ENCODE measurements around the gene BPIFB4.
"Not testable (repeated sequence)": the region's sequence is repeated elsewhere in the genome, so short reads cannot be mapped to it uniquely, and the experiment has no call there.

Gene BPIFB4

GRCh38 chr20:33086052-33086722 is 6.7 kb downstream of the BPIFB4 start:
- DNase-seq (ENCODE audit: low spot score), result no peak

- DNase-seq (ENCODE audit: low spot score), result no peak
Measured at GRCh38 chr20:33091147-33091546, 11.7 kb downstream of the BPIFB4 start.

- DNase-seq (ENCODE audit: low spot score), result no peak
Measured at GRCh38 chr20:33091693-33092092, 12.2 kb downstream of the BPIFB4 start.

GRCh38 chr20:33092361-33092760 is 12.9 kb downstream of the BPIFB4 start:
- no peak for DNase-seq (ENCODE audit: low spot score)

GRCh38 chr20:33093074-33093473 is 13.6 kb downstream of the BPIFB4 start:
- DNase-seq (ENCODE audit: low spot score), result no peak

- no peak for DNase-seq (ENCODE audit: low spot score)
Measured at GRCh38 chr20:33093582-33093981, 14.1 kb downstream of the BPIFB4 start.

- no peak for DNase-seq (ENCODE audit: low spot score)
Measured at GRCh38 chr20:33095249-33095648, 15.8 kb downstream of the BPIFB4 start.

GRCh38 chr20:33095902-33096584 is 16.6 kb downstream of the BPIFB4 start:
- peak; percentile 76 for DNase-seq (ENCODE audit: low spot score)

DNA sequence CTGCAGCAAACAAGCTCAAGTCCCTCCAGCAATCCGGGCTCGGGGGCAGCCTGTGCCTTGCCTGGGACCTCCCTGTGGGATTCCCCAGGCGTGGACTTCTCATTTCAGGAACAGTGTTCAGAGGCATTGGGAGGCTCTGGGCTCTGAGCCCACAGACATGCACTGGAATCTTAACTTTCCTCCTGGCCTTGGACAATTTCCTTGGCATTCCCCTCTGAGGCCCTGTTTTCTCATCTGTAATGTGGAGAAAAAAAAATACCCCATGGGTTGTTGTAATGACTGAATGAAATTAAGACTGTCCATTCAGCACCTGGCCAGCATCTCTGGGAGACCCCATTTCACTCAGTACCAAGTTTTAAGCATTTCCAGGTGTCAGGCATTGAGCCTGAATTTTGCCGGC is 17.6 kb downstream of the BPIFB4 start:
- peak; percentile 9 for DNase-seq (ENCODE audit: low spot score)

DNA sequence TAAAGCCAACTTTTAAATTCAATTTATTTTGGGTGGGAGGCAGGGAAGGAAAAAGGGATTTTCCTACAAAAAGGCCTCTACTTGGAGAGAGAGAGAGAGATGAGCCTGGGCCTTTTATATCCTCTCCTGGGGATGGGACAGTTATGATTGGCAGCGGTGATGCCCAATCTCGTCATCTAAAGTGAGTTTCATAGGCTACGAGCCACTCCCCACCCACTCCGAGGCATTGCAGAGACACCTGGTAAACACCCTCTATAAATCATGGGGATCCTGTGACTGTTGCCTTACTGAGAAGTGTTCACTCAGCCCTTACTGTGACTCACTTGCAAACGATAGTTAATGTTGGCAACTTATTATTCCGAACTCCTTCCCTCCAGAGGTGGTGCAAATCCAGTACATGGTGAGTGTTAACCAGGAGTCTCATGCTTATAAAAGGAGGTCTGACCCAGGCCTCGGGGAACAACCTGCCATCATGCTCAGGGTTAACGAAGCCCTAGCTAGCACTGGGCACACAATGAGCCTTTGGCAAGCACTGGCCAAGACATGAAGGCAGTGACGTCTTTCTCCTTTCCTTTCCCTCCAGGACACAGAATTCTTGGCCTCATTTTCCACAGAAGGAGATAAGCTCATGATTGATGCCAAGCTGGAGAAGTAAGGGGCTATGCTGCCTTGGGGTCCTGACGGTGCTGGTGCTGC is 20.5 kb downstream of the BPIFB4 start:
- no peak for DNase-seq (ENCODE audit: low spot score)

DNA sequence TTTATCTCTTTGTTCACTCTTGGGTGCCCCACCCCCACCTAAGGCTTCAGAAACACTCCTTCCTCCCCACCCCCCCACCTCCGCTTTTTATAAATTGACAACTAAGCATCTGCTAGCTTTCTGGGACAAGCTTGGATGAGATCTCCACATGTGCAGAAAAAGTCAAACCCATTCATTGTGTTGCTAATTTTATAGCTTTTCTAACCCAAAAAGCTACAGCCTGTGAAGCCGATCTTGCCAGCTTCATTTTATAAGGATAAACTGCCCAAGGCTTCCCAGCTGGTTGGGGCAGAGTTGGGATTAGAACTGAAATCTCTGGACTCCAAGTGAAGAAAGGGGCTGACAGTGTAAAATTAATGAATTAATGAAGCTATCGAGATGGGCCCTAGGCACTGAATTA is 24.1 kb downstream of the BPIFB4 start:
- no peak for DNase-seq (ENCODE audit: low spot score)

DNA sequence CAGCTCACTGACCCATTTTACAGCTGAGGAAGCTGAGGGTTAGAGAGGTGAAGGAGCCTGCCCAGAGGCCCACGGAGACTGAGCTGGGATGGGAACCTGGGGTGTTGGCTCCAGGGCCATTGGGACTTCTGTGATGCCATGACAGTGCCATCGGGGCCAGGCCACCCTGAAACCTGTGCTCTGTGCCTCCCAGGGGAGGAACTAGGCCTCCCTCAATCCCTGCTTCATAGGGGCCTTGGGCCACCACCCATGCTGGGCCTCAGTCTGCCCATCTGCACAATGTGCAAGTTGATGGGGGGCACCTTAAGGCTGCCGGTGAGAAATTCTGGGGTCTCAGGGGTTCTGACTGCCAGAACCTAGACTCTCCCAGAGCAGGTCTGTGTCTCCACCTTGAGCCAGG is 24.9 kb downstream of the BPIFB4 start:
- DNase-seq (ENCODE audit: low spot score), result no peak

- no peak for DNase-seq (ENCODE audit: low spot score)
Measured at GRCh38 chr20:33105316-33105924, 26.0 kb downstream of the BPIFB4 start.

DNA sequence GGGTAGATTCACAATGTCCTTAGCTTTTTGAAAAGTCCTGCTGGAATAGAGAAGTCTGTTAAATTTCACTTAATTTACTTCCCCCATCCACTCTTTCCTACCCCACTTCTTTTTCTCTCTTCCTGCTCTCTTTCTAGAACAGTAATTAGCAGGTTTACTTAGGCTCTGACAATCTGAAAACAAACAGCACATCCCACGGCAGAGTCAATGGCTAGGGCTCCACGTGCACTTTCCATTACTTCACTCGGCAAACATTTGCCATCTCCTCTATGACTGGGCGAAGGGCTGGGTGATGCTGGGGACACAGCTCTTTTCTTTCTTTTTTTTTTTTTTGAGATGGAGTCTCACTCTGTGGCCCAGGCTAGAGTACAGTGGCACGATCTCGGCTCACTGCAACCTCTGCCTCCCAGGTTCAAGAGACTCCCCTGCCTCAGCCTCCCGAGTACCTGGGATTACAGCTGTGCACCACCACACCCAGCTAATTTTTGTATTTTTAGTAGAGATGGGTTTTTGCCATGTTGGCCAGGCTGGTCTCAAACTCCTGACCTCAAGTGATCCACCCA is 26.7 kb downstream of the BPIFB4 start:
- not testable (repeated sequence) for DNase-seq (ENCODE audit: low spot score)

DNA sequence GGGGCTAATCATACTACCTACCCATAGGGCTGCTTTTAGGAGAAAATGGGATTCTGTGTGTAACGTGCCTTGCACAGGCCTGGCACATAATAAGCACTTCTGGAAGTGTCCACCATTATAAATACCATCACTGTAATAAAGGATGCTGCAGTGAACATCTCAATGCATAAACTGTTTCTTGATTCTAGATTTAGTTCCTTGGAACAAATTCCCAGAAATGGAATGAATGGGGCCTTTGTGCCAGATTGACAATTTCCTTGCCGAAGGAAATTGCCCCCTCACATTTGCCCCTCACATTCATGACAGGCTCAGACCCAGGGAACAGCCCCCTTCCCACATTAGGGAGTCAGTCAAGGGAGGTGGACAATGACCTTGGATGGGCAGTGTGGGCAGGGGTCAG is 29.2 kb downstream of the BPIFB4 start:
- no peak for DNase-seq (ENCODE audit: low spot score)

DNA sequence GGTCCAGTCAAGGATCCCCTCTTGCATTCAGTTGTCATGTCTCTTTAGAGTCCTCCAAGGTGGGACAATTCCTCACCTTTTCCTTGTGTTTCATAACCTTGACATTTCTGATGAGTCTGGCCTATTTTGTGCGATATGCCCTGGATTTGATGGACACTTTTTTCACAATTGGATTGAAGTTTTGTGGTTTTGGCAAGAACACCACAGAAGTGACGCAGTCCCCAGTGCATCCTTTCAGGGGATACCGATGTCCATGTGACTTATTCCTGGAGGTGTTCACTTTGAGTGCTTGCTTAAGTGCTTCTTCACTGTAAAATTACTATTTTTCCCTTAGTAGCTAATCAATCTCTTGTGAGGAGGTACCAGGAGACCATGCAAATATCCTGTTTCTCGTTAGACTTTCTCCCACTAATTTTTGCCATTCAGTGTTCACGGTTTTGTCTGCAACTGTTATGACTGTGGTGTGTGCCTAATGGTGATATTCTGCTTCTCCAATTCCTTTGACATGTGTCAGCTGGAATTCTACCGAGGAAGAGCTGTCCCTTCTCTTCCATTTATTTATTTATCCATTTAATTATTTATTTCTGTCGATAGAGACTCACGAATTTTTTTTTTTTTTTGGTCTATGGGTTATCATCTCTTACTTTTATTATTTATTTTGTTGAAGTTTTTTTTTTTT is 30.8 kb downstream of the BPIFB4 start:
- DNase-seq (ENCODE audit: low spot score), result no peak

GRCh38 chr20:33111306-33111705 is 31.9 kb downstream of the BPIFB4 start:
- DNase-seq (ENCODE audit: low spot score), result no peak

- DNase-seq (ENCODE audit: low spot score), result no peak
Measured at GRCh38 chr20:33112547-33113386, 33.3 kb downstream of the BPIFB4 start.

DNA sequence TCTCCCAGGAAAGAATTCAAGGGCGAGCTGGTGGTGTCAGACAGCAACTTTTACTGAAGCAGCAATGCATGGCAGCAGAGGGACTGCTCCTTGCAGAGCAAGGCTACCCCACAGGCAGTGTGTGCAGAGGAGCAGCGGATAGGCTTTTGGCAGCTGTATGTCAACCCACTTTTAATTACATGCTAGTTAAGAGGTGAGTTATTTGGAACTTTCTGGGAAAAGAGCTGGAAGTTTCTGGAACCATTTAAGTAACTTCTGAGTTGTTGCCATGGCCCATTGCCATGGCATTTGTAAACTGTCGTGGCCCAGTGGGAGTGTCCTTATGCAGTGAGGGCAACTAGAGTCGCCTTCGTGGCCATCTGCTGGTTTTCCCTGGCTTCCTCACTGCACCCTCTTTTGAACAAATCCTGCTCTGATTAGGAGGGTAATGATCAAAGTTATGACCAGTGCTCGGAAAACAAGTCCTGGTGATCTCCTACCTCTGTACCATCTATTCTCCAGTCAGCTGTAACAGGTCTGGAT is 34.0 kb downstream of the BPIFB4 start:
- DNase-seq (ENCODE audit: low spot score), result no peak

DNA sequence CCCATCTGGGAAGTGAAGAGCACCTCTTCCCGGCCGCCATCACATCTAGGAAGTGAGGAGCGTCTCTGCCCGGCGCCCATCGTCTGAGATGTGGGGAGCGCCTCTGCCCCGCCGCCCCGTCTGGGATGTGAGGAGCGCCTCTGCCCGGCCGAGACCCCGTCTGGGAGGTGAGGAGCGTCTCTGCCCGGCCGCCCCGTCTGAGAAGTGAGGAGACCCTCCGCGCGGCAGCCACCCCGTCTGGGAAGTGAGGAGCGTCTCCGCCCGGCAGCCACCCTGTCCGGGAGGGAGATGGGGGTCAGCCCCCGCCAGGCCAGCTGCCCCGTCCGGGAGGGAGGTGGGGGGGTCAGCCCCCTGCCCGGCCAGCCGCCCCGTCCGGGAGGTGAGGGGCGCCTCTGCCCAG is 36.1 kb downstream of the BPIFB4 start:
- DNase-seq (ENCODE audit: low spot score), result not testable (repeated sequence)
